Activated CD4-positive, alpha-beta T cell treated with anti-CD3 and anti-CD28 coated beads, Interleukin-2, amount 10 ng/mL, durations not matched to agents 24 days and 14 days (primary cell): Measurements from ENCODE around the gene LPP. TPM values are rescaled to one million over a fixed set of nuclear protein-coding genes. Genes with fewer than 3 reads are reported as not detected.

Experiments used
- DNase-seq: peaks from one replicate; pipeline ENCODE4 v3.0.0; 2022
- H3K27ac Mint-ChIP-seq: one replicate; pipeline ENCODE4 v1.8.0; 2022; ENCODE audit warnings: mild to moderate bottlenecking, mixed read lengths
- H3K27me3 Mint-ChIP-seq: one replicate; pipeline ENCODE4 v1.8.0; 2022; ENCODE audit warnings: mixed read lengths
- H3K36me3 Mint-ChIP-seq: one replicate; pipeline ENCODE4 v1.8.0; 2022; ENCODE audit warnings: low read depth, mild to moderate bottlenecking, mixed read lengths
- H3K4me1 Mint-ChIP-seq: one replicate; pipeline ENCODE4 v1.8.0; 2021; ENCODE audit warnings: mixed read lengths
- H3K4me3 Mint-ChIP-seq: one replicate; pipeline ENCODE4 v1.8.0; 2022; ENCODE audit warnings: mild to moderate bottlenecking, moderate library complexity, mixed read lengths
- H3K9me3 Mint-ChIP-seq: one replicate; pipeline ENCODE4 v1.8.0; 2021; ENCODE audit warnings: mixed read lengths
- intact Hi-C: fragments of 100-400 bp; cut with micrococcal nuclease; formaldehyde crosslinking; loops from one replicate; pipeline ENCODE4 v1.15.1; 2023
- total RNA-seq: library from RNA; stranded (reverse); gene quantifications from 2 replicates; pipeline ENCODE4 v1.2.3, GENCODE V29; 2022

Gene LPP
- total RNA-seq, 1 donor from 2014 or later, result 41.4 TPM

GRCh38 chr3:188712248-188712924 lies 558.4 kb downstream of the LPP start:
- Mint-ChIP-seq H3K9me3 (no peaks in the 10 kb centered on the region), H3K27ac (no peak overlapping the region), H3K4me3 (no peak overlapping the region), H3K36me3 (peaks cover 9% of the 10 kb centered on the region), H3K27me3 (peaks cover 5% of the 10 kb centered on the region), H3K4me1 (peaks cover 3% of the 10 kb centered on the region)
- DNase-seq, result no peak
- intact Hi-C loops, result no loop called here

- no peaks in the 10 kb centered on the region for H3K9me3 Mint-ChIP-seq
- no peak for DNase-seq
- no peaks in the 10 kb centered on the region for H3K4me1 Mint-ChIP-seq
- intact Hi-C loops, result no loop called here
- no peak overlapping the region for H3K4me3 Mint-ChIP-seq
- H3K36me3 Mint-ChIP-seq, result peaks cover 9% of the 10 kb centered on the region
- peaks cover 5% of the 10 kb centered on the region for H3K27me3 Mint-ChIP-seq
- H3K27ac Mint-ChIP-seq, result no peak overlapping the region
Measured at GRCh38 chr3:188712991-188713390, 559.0 kb downstream of the LPP start.

GRCh38 chr3:188719545-188719944 lies 565.6 kb downstream of the LPP start:
- H3K4me3 Mint-ChIP-seq, result no peak overlapping the region
- H3K4me1 Mint-ChIP-seq, result peaks cover 13% of the 10 kb centered on the region
- H3K36me3 Mint-ChIP-seq, result peaks cover 2% of the 10 kb centered on the region
- intact Hi-C loops, result no loop called here
- H3K9me3 Mint-ChIP-seq, result no peaks in the 10 kb centered on the region
- H3K27ac Mint-ChIP-seq, result no peak overlapping the region
- H3K27me3 Mint-ChIP-seq, result peaks cover 4% of the 10 kb centered on the region
- DNase-seq, result no peak

- Mint-ChIP-seq H3K27ac (no peak overlapping the region), H3K36me3 (peaks cover 2% of the 10 kb centered on the region), H3K4me1 (peaks cover 13% of the 10 kb centered on the region), H3K9me3 (no peaks in the 10 kb centered on the region), H3K4me3 (no peak overlapping the region), H3K27me3 (peaks cover 4% of the 10 kb centered on the region)
- intact Hi-C loops, result loop anchor here (5.0 to 10.0 kb wide), 4 partner anchors 135 to 915 kb away; no protein-coding TSS in a partner anchor
- no peak for DNase-seq
Measured at GRCh38 chr3:188720215-188720614, 566.3 kb downstream of the LPP start.

DNA sequence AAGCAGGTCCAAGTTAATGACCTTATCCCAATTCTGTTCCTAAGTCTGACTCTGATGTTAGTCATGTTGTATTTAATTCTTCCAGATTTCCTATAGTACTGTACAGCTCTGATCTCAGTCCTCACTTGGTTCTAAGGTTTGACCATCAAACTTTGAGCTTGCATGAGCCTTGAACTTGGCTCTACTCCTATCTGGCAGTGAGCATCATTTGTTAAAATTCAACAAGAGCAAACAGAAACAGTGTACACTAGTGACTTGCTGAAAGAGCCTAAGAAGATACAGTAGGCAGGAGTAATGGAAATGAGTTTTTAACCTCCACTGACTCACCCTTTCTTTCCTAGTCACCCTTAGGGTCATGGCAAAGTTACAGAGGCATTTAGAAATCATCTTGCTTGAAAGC lies 566.7 kb downstream of the LPP start:
- DNase-seq, result no peak
- Mint-ChIP-seq H3K4me3 (no peak overlapping the region), H3K27me3 (peaks cover 4% of the 10 kb centered on the region), H3K36me3 (peaks cover 2% of the 10 kb centered on the region), H3K9me3 (no peaks in the 10 kb centered on the region), H3K4me1 (peaks cover 13% of the 10 kb centered on the region), H3K27ac (no peak overlapping the region)
- intact Hi-C loops, result loop anchor here (5.0 to 10.0 kb wide), 4 partner anchors 136 to 916 kb away; no protein-coding TSS in a partner anchor

DNA sequence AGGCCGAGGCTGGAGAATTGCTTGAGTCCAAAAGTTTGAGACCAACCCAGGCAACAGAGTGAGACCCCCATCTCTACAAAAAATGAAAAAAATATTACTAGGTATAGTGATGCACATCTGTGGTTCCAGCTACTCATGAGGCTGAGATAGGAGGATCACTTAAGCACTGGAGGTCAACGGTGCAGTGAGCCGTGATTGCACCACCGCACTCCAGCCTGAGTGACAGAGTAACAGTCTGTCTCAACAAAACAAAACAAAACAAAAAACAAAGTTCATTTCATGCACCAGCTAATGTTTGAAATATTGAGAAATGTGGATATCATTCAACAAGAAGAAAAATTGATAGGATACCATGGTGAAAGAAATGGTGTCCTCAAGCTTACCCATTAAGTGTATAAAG lies 567.4 kb downstream of the LPP start:
- Mint-ChIP-seq H3K27ac (no peak overlapping the region), H3K9me3 (no peaks in the 10 kb centered on the region)
- intact Hi-C loops, result loop anchor here (5.0 to 10.0 kb wide), 4 partner anchors 137 to 917 kb away; no protein-coding TSS in a partner anchor

GRCh38 chr3:188721990-188722389 lies 568.0 kb downstream of the LPP start:
- H3K36me3 Mint-ChIP-seq, result peaks cover 2% of the 10 kb centered on the region
- no peak overlapping the region for H3K4me3 Mint-ChIP-seq
- H3K27ac Mint-ChIP-seq, result no peak overlapping the region
- no peaks in the 10 kb centered on the region for H3K9me3 Mint-ChIP-seq
- intact Hi-C loops, result loop anchor here (2.0 to 10.0 kb wide), 5 partner anchors 67 to 917 kb away; no protein-coding TSS in a partner anchor
- peaks cover 15% of the 10 kb centered on the region for H3K4me1 Mint-ChIP-seq
- peaks cover 4% of the 10 kb centered on the region for H3K27me3 Mint-ChIP-seq
- DNase-seq, result no peak

More for the DNA sequence above, 567.4 kb downstream of the LPP start:
- peaks cover 15% of the 10 kb centered on the region for H3K4me1 Mint-ChIP-seq
- DNase-seq, result no peak
- peaks cover 2% of the 10 kb centered on the region for H3K36me3 Mint-ChIP-seq
- H3K4me3 Mint-ChIP-seq, result no peak overlapping the region
- peaks cover 4% of the 10 kb centered on the region for H3K27me3 Mint-ChIP-seq

DNA sequence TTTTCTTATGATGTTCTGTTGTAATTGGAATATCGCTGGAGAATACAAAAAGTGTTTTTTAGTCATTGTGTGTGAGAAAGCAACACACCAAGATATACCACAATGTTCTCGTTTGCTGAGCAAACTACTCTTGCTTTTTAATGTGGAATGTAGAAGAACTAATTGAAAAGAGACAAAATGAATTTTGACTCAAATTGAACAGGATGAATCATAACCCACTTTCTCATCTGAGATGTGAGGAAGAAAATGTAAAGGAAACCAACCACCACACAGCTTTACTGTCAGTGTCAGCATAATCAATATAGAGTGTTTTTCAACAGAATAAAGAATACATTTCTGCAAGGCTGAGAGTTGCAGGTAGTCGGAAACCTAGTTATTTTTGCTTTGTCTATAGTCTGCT lies 569.0 kb downstream of the LPP start:
- Mint-ChIP-seq H3K36me3 (peaks cover 2% of the 10 kb centered on the region), H3K27ac (no peak overlapping the region), H3K4me3 (no peak overlapping the region), H3K4me1 (peaks cover 17% of the 10 kb centered on the region), H3K9me3 (no peaks in the 10 kb centered on the region), H3K27me3 (peaks cover 2% of the 10 kb centered on the region)
- no peak for DNase-seq
- intact Hi-C loops, result loop anchor here (1.0 to 10.0 kb wide), 8 partner anchors 23 to 918 kb away; no protein-coding TSS in a partner anchor

GRCh38 chr3:188727052-188727451 lies 573.1 kb downstream of the LPP start:
- intact Hi-C loops, result loop anchor here (10.0 kb wide), 3 partner anchors 142 to 922 kb away; no protein-coding TSS in a partner anchor
- no peak for DNase-seq
- H3K4me1 Mint-ChIP-seq, result peaks cover 29% of the 10 kb centered on the region
- no peaks in the 10 kb centered on the region for H3K27me3 Mint-ChIP-seq
- no peaks in the 10 kb centered on the region for H3K9me3 Mint-ChIP-seq
- peaks cover 8% of the 10 kb centered on the region for H3K36me3 Mint-ChIP-seq
- H3K4me3 Mint-ChIP-seq, result no peak overlapping the region
- H3K27ac Mint-ChIP-seq, result no peak overlapping the region

DNA sequence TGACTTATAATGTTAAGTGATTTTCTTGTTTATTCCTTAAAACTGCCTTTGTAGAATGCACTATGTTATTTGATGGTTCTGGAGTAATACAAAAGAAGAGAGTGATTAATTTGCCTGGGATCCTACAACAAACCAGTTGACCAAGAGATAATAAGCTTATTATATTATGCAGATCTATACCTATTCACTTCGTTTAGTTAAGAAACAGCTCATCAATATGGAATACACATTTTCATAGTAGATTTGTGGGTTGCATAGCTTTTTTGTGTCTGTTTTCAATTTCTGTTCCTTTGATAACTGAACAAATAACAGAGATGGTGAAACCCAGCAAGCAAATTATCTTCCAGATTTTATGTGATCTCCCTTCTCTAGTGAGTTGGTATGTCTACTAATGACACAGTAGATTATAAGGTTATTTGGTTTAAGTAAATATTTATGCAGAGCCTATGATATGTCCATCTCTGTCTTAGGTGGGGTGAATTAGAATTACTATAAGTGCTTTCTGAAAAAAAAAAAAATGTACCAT lies 574.5 kb downstream of the LPP start:
- peaks cover 9% of the 10 kb centered on the region for H3K36me3 Mint-ChIP-seq
- no peaks in the 10 kb centered on the region for H3K9me3 Mint-ChIP-seq
- no peak overlapping the region for H3K27ac Mint-ChIP-seq
- DNase-seq, result no peak
- H3K4me3 Mint-ChIP-seq, result no peak overlapping the region
- no peaks in the 10 kb centered on the region for H3K27me3 Mint-ChIP-seq
- intact Hi-C loops, result loop anchor here (1.0 to 10.0 kb wide), 4 partner anchors 25 to 924 kb away; no protein-coding TSS in a partner anchor
- peaks cover 21% of the 10 kb centered on the region for H3K4me1 Mint-ChIP-seq

- Mint-ChIP-seq H3K36me3 (peaks cover 10% of the 10 kb centered on the region), H3K27ac (no peak overlapping the region), H3K4me1 (peaks cover 21% of the 10 kb centered on the region), H3K4me3 (no peak overlapping the region), H3K9me3 (no peaks in the 10 kb centered on the region), H3K27me3 (no peaks in the 10 kb centered on the region)
- intact Hi-C loops, result loop anchor here (10.0 kb wide), 3 partner anchors 145 to 925 kb away; no protein-coding TSS in a partner anchor
- DNase-seq, result no peak
Measured at GRCh38 chr3:188729422-188729821, 575.5 kb downstream of the LPP start.

GRCh38 chr3:188734395-188734794 lies 580.4 kb downstream of the LPP start:
- Mint-ChIP-seq H3K9me3 (no peaks in the 10 kb centered on the region), H3K4me1 (peaks cover 4% of the 10 kb centered on the region), H3K27ac (no peak overlapping the region), H3K36me3 (peaks cover 10% of the 10 kb centered on the region), H3K4me3 (no peak overlapping the region), H3K27me3 (peaks cover 4% of the 10 kb centered on the region)
- no peak for DNase-seq
- intact Hi-C loops, result no loop called here

DNA sequence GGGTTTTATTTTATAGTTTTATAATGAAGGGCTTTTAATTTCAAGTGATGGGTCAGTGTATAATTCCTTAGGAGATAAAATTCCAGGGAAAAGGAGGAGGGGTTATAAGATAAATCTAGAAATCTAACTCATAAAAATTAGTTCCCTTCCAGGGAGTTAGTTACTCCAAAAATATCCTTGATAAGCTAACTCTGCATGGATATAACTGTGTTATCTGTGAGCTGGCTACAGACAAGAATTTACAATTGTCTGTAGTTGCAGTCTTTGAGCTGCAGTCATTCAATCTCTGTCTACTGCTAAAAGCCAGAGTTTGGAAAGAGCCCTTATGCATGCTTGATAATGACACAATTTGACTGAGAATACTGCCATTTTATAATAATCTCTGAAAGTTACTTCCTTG lies 585.6 kb downstream of the LPP start:
- peaks cover 4% of the 10 kb centered on the region for H3K27me3 Mint-ChIP-seq
- H3K4me1 Mint-ChIP-seq, result no peaks in the 10 kb centered on the region
- H3K36me3 Mint-ChIP-seq, result no peaks in the 10 kb centered on the region
- H3K9me3 Mint-ChIP-seq, result no peaks in the 10 kb centered on the region
- no peak overlapping the region for H3K27ac Mint-ChIP-seq
- DNase-seq, result no peak
- no peak overlapping the region for H3K4me3 Mint-ChIP-seq
- intact Hi-C loops, result no loop called here

GRCh38 chr3:188740010-188740409 lies 586.1 kb downstream of the LPP start:
- H3K9me3 Mint-ChIP-seq, result no peaks in the 10 kb centered on the region
- H3K27ac Mint-ChIP-seq, result no peak overlapping the region
- H3K4me1 Mint-ChIP-seq, result no peaks in the 10 kb centered on the region
- peaks cover 8% of the 10 kb centered on the region for H3K27me3 Mint-ChIP-seq
- no peaks in the 10 kb centered on the region for H3K36me3 Mint-ChIP-seq
- no peak for DNase-seq
- intact Hi-C loops, result no loop called here
- H3K4me3 Mint-ChIP-seq, result no peak overlapping the region
